Right lobe of liver (tissue), 6 donors: ENCODE data around the gene MUC7. TPM values are rescaled to one million over a fixed set of nuclear protein-coding genes. Genes with fewer than 3 reads are reported as not detected.

Experiments
- ATAC-seq, 4 donors: fragments of 200-7000 bp; cut with Tn5 transposase; one replicate each; pipeline ENCODE4 v1.9.1; 2020; ENCODE audit warnings: mild to moderate bottlenecking in 4 of 4, moderate library complexity in 4 of 4
- DNase-seq, 3 donors: peaks; one replicate each; pipeline ENCODE4 v3.0.0-alpha.2; 2020
- H3K27ac ChIP-seq, 3 donors: fragments of 200-600 bp; one replicate each; pipeline ENCODE4 v1.8.0; 2022
- H3K27me3 ChIP-seq, 2 donors: fragments of 200-600 bp; one replicate each; pipeline ENCODE4 v1.8.0; 2022
- H3K36me3 ChIP-seq, 4 donors: fragments of 200-600 bp; sonication (generic) in 1 of 4; one replicate each; pipeline versions ENCODE4 v1.5.1 to v1.8.0; 2017 to 2022; ENCODE audit warnings: control low read depth in 1 of 4
- H3K4me1 ChIP-seq, 4 donors: fragments of 200-600 bp; sonication (generic) in 1 of 4; one replicate each; pipeline versions ENCODE4 v1.5.1 to v1.8.0; 2017 to 2022; ENCODE audit warnings: control low read depth in 1 of 4
- H3K4me3 ChIP-seq, 3 donors: fragments of 200-600 bp; one replicate each; pipeline ENCODE4 v1.8.0; 2022
- H3K9me3 ChIP-seq, 4 donors: fragments of 200-600 bp; sonication (generic) in 1 of 4; one replicate each; pipeline versions ENCODE4 v1.5.1 to v1.8.0; 2017 to 2022; ENCODE audit warnings: control low read depth in 1 of 4
- CTCF ChIP-seq, 4 donors: fragments of 200-600 bp in 3 of 4; fragments of 450-650 bp in 1 of 4; IDR thresholded peaks; one replicate each; pipeline versions ENCODE4 v1.5.1 to v1.8.0; 2016 to 2022; ENCODE audit warnings: antibody characterized with exemption in 4 of 4, mild to moderate bottlenecking in 2 of 4
- POLR2A ChIP-seq: fragments of 450-650 bp; IDR thresholded peaks from one replicate; pipeline ENCODE4 v1.6.1; 2017; ENCODE audit warnings: antibody characterized with exemption, mild to moderate bottlenecking
- WGBS: methylation state at CpG from one replicate; pipeline ENCODE4 v1.1.6; 2018; ENCODE audit warnings: low coverage, low lambda C conversion rate; ENCODE audit not compliant: insufficient coverage; ENCODE audit errors: missing lambda C conversion rate; 5-methylcytosine and 5-hydroxymethylcytosine counted together
- intact Hi-C, 2 donors: fragments of 100-400 bp; cut with DNase I; formaldehyde crosslinking; loops; one replicate each; pipeline versions ENCODE4 v1.11.2 to v1.14.1; 2022
- total RNA-seq, 6 experiments: library from RNA; depleted of rRNA in 2 of 6; stranded (reverse); fragments of >200 nt in 2 of 6; fragmentation: NEBNext Ultra II Directional in 3 of 6; extraction: Animal tissue kit (Norgen Biotek cat#: 25700) in 3 of 6; gene quantifications; one replicate each; pipeline versions ENCODE4 v1.1.0 to v1.2.4, GENCODE V29; 2016 to 2023
- donor health status: DM: no; HTN: yes; CAD: no.
- donor health status: DM: no; HTN: no; CAD: no.
- donor health status: DM: no; HTN: no; CAD: no.
- donor health status: DM: no; HTN: yes; CAD: no.
- donor health status: DM: no; HTN: yes; CAD: no.

MUC7 gene
- total RNA-seq, 6 experiments from 2014 or later: not detected

GRCh38 chr4:70508801-70509200 lies 36.8 kb downstream of the MUC7 start:
- Histone ChIP-seq H3K4me1 (no peaks in the 10 kb centered on the region), H3K27me3 (no peaks in the 10 kb centered on the region), H3K9me3 (no peaks in the 10 kb centered on the region), H3K4me3 (no peak overlapping the region), H3K27ac (no peak overlapping the region), H3K36me3 (no peaks in the 10 kb centered on the region)
- DNase-seq: no peak
- intact Hi-C loops: no loop called here
- no peak for TF ChIP-seq CTCF (IDR thresholded peaks at IDR 0.05)
- TF ChIP-seq POLR2A: no peak
- no peak for ATAC-seq
- WGBS: 18% methylated on average over 1 of the region's 1 CpG

- Histone ChIP-seq H3K27me3 (no peaks in the 10 kb centered on the region), H3K9me3 (no peaks in the 10 kb centered on the region), H3K36me3 (no peaks in the 10 kb centered on the region), H3K4me3 (no peak overlapping the region), H3K27ac (no peak overlapping the region), H3K4me1 (no peaks in the 10 kb centered on the region)
- 74% methylated on average over 3 of the region's 3 CpGs for WGBS
- no peak for TF ChIP-seq CTCF (IDR thresholded peaks at IDR 0.05)
- TF ChIP-seq POLR2A: no peak
- ATAC-seq: no peak
- DNase-seq: no peak
- intact Hi-C loops: no loop called here
These were observed 39.4 kb downstream of the MUC7 start for GRCh38 chr4:70511365-70511764.

- intact Hi-C loops: no loop called here
- no peak for DNase-seq
- H3K36me3 ChIP-seq: no peaks in the 10 kb centered on the region
- no peaks in the 10 kb centered on the region for H3K9me3 ChIP-seq
- H3K27ac ChIP-seq: no peak overlapping the region
- no peaks in the 10 kb centered on the region for H3K27me3 ChIP-seq
- H3K4me1 ChIP-seq: no peaks in the 10 kb centered on the region
- no peak for ATAC-seq
- no peak for TF ChIP-seq POLR2A
- no peak for TF ChIP-seq CTCF (IDR thresholded peaks at IDR 0.05)
- 70% methylated on average over 4 of the region's 4 CpGs for WGBS
- H3K4me3 ChIP-seq: no peak overlapping the region
These were observed 43.6 kb downstream of the MUC7 start for GRCh38 chr4:70515367-70516250.

GRCh38 chr4:70518269-70518668 lies 46.3 kb downstream of the MUC7 start, which contains the start of gene AMTN:
Gene AMTN, plus strand, starts transcription at chr4:70518569. Its CDS starts 209 bp downstream, at chr4:70518778.
- H3K9me3 ChIP-seq: no peaks in the 10 kb centered on the region
- DNase-seq (no peak), ATAC-seq (no peak)
- no peaks in the 10 kb centered on the region for H3K4me1 ChIP-seq
- no peak within 1 kb of the TSS for H3K4me3 ChIP-seq
- no peaks in the 10 kb centered on the region for H3K36me3 ChIP-seq
- 43% methylated on average over 2 of the region's 2 CpGs for WGBS
- TF ChIP-seq POLR2A (no peak), CTCF (IDR thresholded peaks at IDR 0.05) (no peak)
- no peaks in the 10 kb centered on the region for H3K27me3 ChIP-seq
- intact Hi-C loops: no loop called here
- H3K27ac ChIP-seq: no peak within 1 kb of the TSS
